ENCODE measurements around the gene CRYGN.

GRCh38 chr7:151436446-151437158 is 3.3 kb downstream of the CRYGN start:
- TF ChIP-seq CTCF (IDR thresholded peaks at IDR 0.05; ENCODE audit: insufficient read depth, low read length): no peak
- TF ChIP-seq REST (IDR thresholded peaks at IDR 0.05; ENCODE audit: insufficient replicate concordance, low read depth): no peak
- no peak for TF ChIP-seq SPI1 (IDR thresholded peaks at IDR 0.05; ENCODE audit: borderline replicate concordance, low read depth)
- no peak for TF ChIP-seq POLR2AphosphoS5 (IDR thresholded peaks at IDR 0.05; ENCODE audit: low read depth)
- no peak for TF ChIP-seq GABPA (IDR thresholded peaks at IDR 0.05; ENCODE audit: low read depth)

All from HL-60 (cell line).